Parathyroid adenoma (tissue), 2 donors: ENCODE data around the gene DMRT3.

Experiments used
- H2AFZ ChIP-seq: fragments of 300-600 bp; sonication (generic); one replicate; pipeline ENCODE4 v1.7.0; 2017; ENCODE audit warnings: antibody characterized with exemption, mild to moderate bottlenecking
- H3K27ac ChIP-seq: fragments of 300-600 bp; sonication (generic); one replicate; pipeline ENCODE4 v1.7.0; 2017
- H3K27me3 ChIP-seq: fragments of 300-600 bp; sonication (generic); one replicate; pipeline ENCODE4 v1.7.0; 2017; ENCODE audit warnings: low read length; ENCODE audit not compliant: control insufficient read depth, insufficient read depth
- H3K36me3 ChIP-seq: fragments of 300-600 bp; sonication (generic); one replicate; pipeline ENCODE4 v1.7.0; 2017; ENCODE audit warnings: low read length; ENCODE audit not compliant: control insufficient read depth, insufficient read depth
- H3K4me1 ChIP-seq: fragments of 300-600 bp; sonication (generic); one replicate; pipeline ENCODE4 v1.7.0; 2017; ENCODE audit warnings: control low read depth
- H3K4me2 ChIP-seq: fragments of 300-600 bp; sonication (generic); one replicate; pipeline ENCODE4 v1.7.0; 2017; ENCODE audit warnings: low read length
- H3K4me3 ChIP-seq: fragments of 300-600 bp; sonication (generic); one replicate; pipeline ENCODE4 v1.7.0; 2017; ENCODE audit warnings: low read depth, low read length
- H3K79me2 ChIP-seq: fragments of 300-600 bp; sonication (generic); one replicate; pipeline ENCODE4 v1.7.0; 2017; ENCODE audit warnings: control low read depth
- H3K9ac ChIP-seq: fragments of 300-600 bp; sonication (generic); one replicate; pipeline ENCODE4 v1.7.0; 2017; ENCODE audit warnings: mild to moderate bottlenecking
- H3K9me3 ChIP-seq: fragments of 300-600 bp; sonication (generic); one replicate; pipeline ENCODE4 v1.7.0; 2017; ENCODE audit warnings: low read length; ENCODE audit not compliant: control insufficient read depth
- TF ChIP-seq, protein P1 (sequence below): fragments of 300-600 bp; sonication (generic); IDR thresholded peaks from one replicate; pipeline ENCODE4 v1.7.0; 2017; ENCODE audit warnings: antibody characterized with exemption, mild to moderate bottlenecking
- donor health status: primary hyperparathyroidism.

Gene DMRT3

GRCh38 chr9:965497-965896, 11.0 kb upstream of the DMRT3 start:
- H3K27me3 ChIP-seq: no peaks in the 10 kb centered on the region
- H3K36me3 ChIP-seq: no peaks in the 10 kb centered on the region
- H3K27ac ChIP-seq: no peak overlapping the region
- TF ChIP-seq, protein P1, sequence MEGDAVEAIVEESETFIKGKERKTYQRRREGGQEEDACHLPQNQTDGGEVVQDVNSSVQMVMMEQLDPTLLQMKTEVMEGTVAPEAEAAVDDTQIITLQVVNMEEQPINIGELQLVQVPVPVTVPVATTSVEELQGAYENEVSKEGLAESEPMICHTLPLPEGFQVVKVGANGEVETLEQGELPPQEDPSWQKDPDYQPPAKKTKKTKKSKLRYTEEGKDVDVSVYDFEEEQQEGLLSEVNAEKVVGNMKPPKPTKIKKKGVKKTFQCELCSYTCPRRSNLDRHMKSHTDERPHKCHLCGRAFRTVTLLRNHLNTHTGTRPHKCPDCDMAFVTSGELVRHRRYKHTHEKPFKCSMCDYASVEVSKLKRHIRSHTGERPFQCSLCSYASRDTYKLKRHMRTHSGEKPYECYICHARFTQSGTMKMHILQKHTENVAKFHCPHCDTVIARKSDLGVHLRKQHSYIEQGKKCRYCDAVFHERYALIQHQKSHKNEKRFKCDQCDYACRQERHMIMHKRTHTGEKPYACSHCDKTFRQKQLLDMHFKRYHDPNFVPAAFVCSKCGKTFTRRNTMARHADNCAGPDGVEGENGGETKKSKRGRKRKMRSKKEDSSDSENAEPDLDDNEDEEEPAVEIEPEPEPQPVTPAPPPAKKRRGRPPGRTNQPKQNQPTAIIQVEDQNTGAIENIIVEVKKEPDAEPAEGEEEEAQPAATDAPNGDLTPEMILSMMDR: no peak
- no peaks in the 10 kb centered on the region for H3K79me2 ChIP-seq
- H2AFZ ChIP-seq: no peak overlapping the region
- H3K4me1 ChIP-seq: no peaks in the 10 kb centered on the region
- no peak overlapping the region for H3K4me3 ChIP-seq
- H3K9me3 ChIP-seq: no peaks in the 10 kb centered on the region
- no peak overlapping the region for H3K4me2 ChIP-seq
- no peak overlapping the region for H3K9ac ChIP-seq

DNA sequence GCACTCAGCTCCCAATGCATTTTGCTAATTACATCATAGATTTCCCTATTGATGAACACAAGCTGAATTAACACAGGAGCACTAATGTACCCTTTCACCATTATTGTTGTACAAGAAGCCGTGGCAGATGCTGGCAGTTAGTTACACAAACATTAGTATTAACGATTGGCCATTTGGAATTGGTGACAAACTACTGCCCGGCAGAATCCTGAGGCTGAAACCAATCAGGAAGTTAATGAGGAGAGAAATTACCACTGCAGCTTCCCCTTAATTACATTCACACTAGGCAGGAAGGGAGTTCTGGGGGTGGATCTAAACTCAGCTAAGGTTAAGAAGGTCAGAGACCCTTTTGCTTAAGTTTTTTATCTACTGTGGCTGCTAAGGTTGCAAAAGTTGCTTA, 9.6 kb upstream of the DMRT3 start:
- no peak overlapping the region for H3K27ac ChIP-seq
- no peaks in the 10 kb centered on the region for H3K27me3 ChIP-seq
- no peaks in the 10 kb centered on the region for H3K36me3 ChIP-seq
- no peak overlapping the region for H2AFZ ChIP-seq
- no peaks in the 10 kb centered on the region for H3K9me3 ChIP-seq
- H3K9ac ChIP-seq: no peak overlapping the region
- no peaks in the 10 kb centered on the region for H3K79me2 ChIP-seq
- H3K4me1 ChIP-seq: no peaks in the 10 kb centered on the region
- H3K4me3 ChIP-seq: no peak overlapping the region
- no peak overlapping the region for H3K4me2 ChIP-seq
- TF ChIP-seq, protein P1: no peak

DNA sequence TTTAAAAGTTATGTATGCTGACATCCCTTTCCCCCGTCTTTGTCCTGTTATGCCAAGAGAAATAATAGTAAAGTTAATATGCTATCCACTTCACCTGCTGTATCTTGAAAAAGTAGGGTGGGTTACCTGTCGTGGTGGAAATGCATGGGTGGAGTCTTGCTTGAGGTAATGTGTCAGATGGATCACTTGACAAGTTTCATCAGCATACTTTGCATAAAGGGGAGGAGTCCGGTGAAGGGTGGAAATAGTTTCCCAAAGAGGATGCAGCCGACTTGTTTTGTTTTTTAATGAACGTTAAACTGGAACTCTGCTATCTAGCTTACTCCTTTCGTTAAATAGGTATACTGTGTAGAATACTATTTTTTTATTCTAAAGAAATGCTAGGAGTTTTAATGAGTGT, 9.0 kb upstream of the DMRT3 start:
- H3K79me2 ChIP-seq: no peaks in the 10 kb centered on the region
- no peaks in the 10 kb centered on the region for H3K4me1 ChIP-seq
- H3K27me3 ChIP-seq: no peaks in the 10 kb centered on the region
- TF ChIP-seq, protein P1: no peak
- H3K27ac ChIP-seq: no peak overlapping the region
- H3K9ac ChIP-seq: no peak overlapping the region
- H2AFZ ChIP-seq: no peak overlapping the region
- H3K9me3 ChIP-seq: no peaks in the 10 kb centered on the region
- no peak overlapping the region for H3K4me3 ChIP-seq
- no peaks in the 10 kb centered on the region for H3K36me3 ChIP-seq
- no peak overlapping the region for H3K4me2 ChIP-seq

GRCh38 chr9:967903-968641, 8.4 kb upstream of the DMRT3 start:
- Histone ChIP-seq H3K4me2 (no peak overlapping the region), H3K9ac (no peak overlapping the region), H3K4me3 (no peak overlapping the region), H2AFZ (no peak overlapping the region), H3K27ac (no peak overlapping the region), H3K27me3 (no peaks in the 10 kb centered on the region), H3K36me3 (no peaks in the 10 kb centered on the region), H3K9me3 (no peaks in the 10 kb centered on the region), H3K79me2 (no peaks in the 10 kb centered on the region), H3K4me1 (no peaks in the 10 kb centered on the region)
- TF ChIP-seq, protein P1: no peak
